Measurements from ENCODE around the gene XCR1. TPM values are rescaled to one million over a fixed set of nuclear protein-coding genes. Genes with fewer than 3 reads are reported as not detected.

The XCR1 gene
- total and polyA plus RNA-seq, 9 of the 15 experiments (the other 6 are each of a cell fraction or from before 2014, with no cell fraction given), result not detected

DNA sequence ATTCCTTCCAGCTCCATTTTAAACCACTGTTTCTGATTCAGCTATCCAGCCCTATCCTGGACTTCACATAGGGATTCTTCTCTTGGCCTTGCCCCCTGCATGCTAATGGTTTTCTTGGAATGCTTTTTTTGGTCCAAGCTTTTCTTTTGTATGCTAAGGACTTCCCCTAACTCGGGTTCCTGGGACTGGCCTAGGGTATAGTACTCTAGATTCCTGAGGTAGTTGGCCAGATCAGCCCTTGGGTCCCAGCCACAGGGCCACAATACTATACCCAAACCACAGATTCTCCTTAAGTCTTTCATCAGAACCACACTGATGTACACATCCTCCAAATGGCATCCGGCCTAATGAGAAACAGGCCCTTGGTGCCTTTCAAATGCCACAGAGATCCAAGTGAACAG lies 34.5 kb downstream of the XCR1 start:
- Histone ChIP-seq H3K27ac (ENCODE audit: extremely low read depth, low read depth, low read length) (no peak overlapping the region), H2AFZ (ENCODE audit: low read depth, low read length) (no peak overlapping the region), H3K27me3 (ENCODE audit: control insufficient read depth in 2 of 2, insufficient read depth in 2 of 2, low read length in 2 of 2) (peaks cover 0 to 5% of the 10 kb centered on the region in 2 experiments; a peak in 1 of 5 replicates), H3K4me2 (ENCODE audit: insufficient read depth, low read length) (no peak overlapping the region), H3K9me3 (replicated peaks; ENCODE audit: control insufficient read depth, insufficient read depth, low read depth, low read length) (no peaks in the 10 kb centered on the region), H3K4me1 (replicated peaks in 1 of 2; ENCODE audit: control insufficient read depth in 2 of 2, insufficient read depth in 2 of 2, low read length in 2 of 2) (peaks cover 28 to 35% of the 10 kb centered on the region in 2 experiments), H3K36me3 (ENCODE audit: control insufficient read depth, insufficient read depth, low read length) (peaks cover 11% of the 10 kb centered on the region; the same call in 1 of the 3 replicates), H3K4me3 (no peak overlapping the region), H3K9ac (ENCODE audit: insufficient read depth in 1 of 2, low read depth in 2 of 2, low read length in 2 of 2) (no peak overlapping the region), H4K20me1 (replicated peaks; ENCODE audit: control insufficient read depth, insufficient read depth, low read length) (peaks cover 8% of the 10 kb centered on the region), H3K9me1 (ENCODE audit: control insufficient read depth, insufficient read depth, low read length) (peaks cover 15% of the 10 kb centered on the region), H3K79me2 (ENCODE audit: control insufficient read depth, insufficient read depth, low read length) (peaks cover 71% of the 10 kb centered on the region)
- BruUV-seq (replicated peaks), result no TSS peak
- ATAC-seq (no peak), FAIRE-seq (no peak), DNase-seq (ENCODE audit: extremely low read depth in 1 of 4, low spot score in 3 of 4) (no peak)
- POLR2A ChIA-PET, result interaction anchor here (0.6 to 1.4 kb wide), 2 partner anchors 9 to 18 kb away, joined by 3 to 4 read pairs; no protein-coding TSS in a partner anchor
- WGBS (ENCODE audit: insufficient coverage, low coverage, missing lambda C conversion rate), result 61% methylated on average over 2 of the region's 2 CpGs
- in situ Hi-C loops (cut with MboI), result no loop called here
- intact Hi-C loops (cut with micrococcal nuclease), result no loop called here
- CTCF ChIA-PET (ENCODE audit: low intra/inter-chr PET ratio), result no interaction called here
- TF ChIP-seq, protein P1, sequence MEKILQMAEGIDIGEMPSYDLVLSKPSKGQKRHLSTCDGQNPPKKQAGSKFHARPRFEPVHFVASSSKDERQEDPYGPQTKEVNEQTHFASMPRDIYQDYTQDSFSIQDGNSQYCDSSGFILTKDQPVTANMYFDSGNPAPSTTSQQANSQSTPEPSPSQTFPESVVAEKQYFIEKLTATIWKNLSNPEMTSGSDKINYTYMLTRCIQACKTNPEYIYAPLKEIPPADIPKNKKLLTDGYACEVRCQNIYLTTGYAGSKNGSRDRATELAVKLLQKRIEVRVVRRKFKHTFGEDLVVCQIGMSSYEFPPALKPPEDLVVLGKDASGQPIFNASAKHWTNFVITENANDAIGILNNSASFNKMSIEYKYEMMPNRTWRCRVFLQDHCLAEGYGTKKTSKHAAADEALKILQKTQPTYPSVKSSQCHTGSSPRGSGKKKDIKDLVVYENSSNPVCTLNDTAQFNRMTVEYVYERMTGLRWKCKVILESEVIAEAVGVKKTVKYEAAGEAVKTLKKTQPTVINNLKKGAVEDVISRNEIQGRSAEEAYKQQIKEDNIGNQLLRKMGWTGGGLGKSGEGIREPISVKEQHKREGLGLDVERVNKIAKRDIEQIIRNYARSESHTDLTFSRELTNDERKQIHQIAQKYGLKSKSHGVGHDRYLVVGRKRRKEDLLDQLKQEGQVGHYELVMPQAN (IDR thresholded peaks at IDR 0.05; ENCODE audit: borderline replicate concordance), result no peak
- no peak for TF ChIP-seq CC2D1A (IDR thresholded peaks at IDR 0.05)
- TF ChIP-seq ZNF707 (CRISPR knock-in tag; conservative IDR thresholded peaks at IDR 0.05), result no peak
- TF ChIP-seq ZNF384 (IDR thresholded peaks at IDR 0.05; ENCODE audit: low read depth, low read length), result no peak
- no peak for TF ChIP-seq CBX8 (IDR thresholded peaks at IDR 0.05; ENCODE audit: borderline replicate concordance, extremely low read depth, low read depth, low read length, poor library complexity, severe bottlenecking)
- TF ChIP-seq, protein P2, sequence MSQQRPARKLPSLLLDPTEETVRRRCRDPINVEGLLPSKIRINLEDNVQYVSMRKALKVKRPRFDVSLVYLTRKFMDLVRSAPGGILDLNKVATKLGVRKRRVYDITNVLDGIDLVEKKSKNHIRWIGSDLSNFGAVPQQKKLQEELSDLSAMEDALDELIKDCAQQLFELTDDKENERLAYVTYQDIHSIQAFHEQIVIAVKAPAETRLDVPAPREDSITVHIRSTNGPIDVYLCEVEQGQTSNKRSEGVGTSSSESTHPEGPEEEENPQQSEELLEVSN (IDR thresholded peaks at IDR 0.05; ENCODE audit: borderline replicate concordance in 1 of 2, extremely low read depth in 1 of 2, insufficient read depth in 1 of 2, insufficient read length in 1 of 2, low read depth in 1 of 2, low read length in 1 of 2, poor library complexity in 1 of 2, severe bottlenecking in 1 of 2), result no peak
- no peak for TF ChIP-seq ZNF668 (CRISPR knock-in tag; IDR thresholded peaks at IDR 0.05)
- TF ChIP-seq EGR1 (conservative IDR thresholded peaks at IDR 0.05), result no peak
- TF ChIP-seq NFE2 (IDR thresholded peaks at IDR 0.05; ENCODE audit: low read depth), result no peak
- no peak for TF ChIP-seq CBFB (CRISPR knock-in tag; IDR thresholded peaks at IDR 0.05)
- no peak for TF ChIP-seq ELF2 (CRISPR knock-in tag; IDR thresholded peaks at IDR 0.05)
- TF ChIP-seq PHF8 (IDR thresholded peaks at IDR 0.05; ENCODE audit: borderline replicate concordance, low read length), result no peak
- TF ChIP-seq PRMT5 (CRISPR knock-in tag; IDR thresholded peaks at IDR 0.05), result no peak
- no peak for TF ChIP-seq ZNF780A (CRISPR knock-in tag; IDR thresholded peaks at IDR 0.05)
- TF ChIP-seq, protein P3, sequence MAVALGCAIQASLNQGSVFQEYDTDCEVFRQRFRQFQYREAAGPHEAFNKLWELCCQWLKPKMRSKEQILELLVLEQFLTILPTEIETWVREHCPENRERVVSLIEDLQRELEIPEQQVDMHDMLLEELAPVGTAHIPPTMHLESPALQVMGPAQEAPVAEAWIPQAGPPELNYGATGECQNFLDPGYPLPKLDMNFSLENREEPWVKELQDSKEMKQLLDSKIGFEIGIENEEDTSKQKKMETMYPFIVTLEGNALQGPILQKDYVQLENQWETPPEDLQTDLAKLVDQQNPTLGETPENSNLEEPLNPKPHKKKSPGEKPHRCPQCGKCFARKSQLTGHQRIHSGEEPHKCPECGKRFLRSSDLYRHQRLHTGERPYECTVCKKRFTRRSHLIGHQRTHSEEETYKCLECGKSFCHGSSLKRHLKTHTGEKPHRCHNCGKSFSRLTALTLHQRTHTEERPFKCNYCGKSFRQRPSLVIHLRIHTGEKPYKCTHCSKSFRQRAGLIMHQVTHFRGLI (CRISPR knock-in tag; IDR thresholded peaks at IDR 0.05), result no peak
- no peak for TF ChIP-seq KAT2B (IDR thresholded peaks at IDR 0.05; ENCODE audit: low read depth, low read length)
- TF ChIP-seq ZNF584 (CRISPR knock-in tag; IDR thresholded peaks at IDR 0.05; ENCODE audit: low read depth), result no peak

Measured in K562 (cell line).